Measurements from ENCODE around the gene RNF157. TPM values are rescaled to one million over a fixed set of nuclear protein-coding genes. Genes with fewer than 3 reads are reported as not detected.
"Not testable (repeated sequence)": the region's sequence is repeated elsewhere in the genome, so short reads cannot be mapped to it uniquely, and the experiment has no call there.

Gene RNF157
- total RNA-seq, 1 donor = 0.36 TPM

DNA sequence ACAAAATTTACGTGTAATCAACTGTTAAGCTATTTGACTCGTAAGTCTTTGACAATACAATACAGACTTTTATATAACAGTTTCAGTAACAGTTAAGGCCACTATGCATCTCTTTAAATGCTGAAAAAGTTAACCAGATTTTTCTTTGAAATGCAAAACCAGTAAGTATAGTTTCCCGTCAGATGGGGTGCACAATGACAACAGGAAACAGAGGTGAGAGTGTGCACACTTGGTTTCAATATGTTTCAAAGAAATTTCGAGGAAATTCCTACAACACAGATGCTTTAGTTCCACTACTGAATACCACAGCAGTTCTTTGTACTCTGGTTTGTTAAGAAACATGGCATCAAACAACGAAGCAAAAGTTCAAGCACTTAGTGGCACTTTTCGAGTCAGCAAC, 48.4 kb downstream of the RNF157 start:
- no peak overlapping the region for H3K4me3 ChIP-seq (ENCODE audit: insufficient read depth, low read length)
- H4K20me1 ChIP-seq (ENCODE audit: insufficient read depth, low read length) = no peaks in the 10 kb centered on the region
- H3K27ac ChIP-seq (ENCODE audit: low read depth, low read length) = no peak overlapping the region
- TF ChIP-seq, protein P1, sequence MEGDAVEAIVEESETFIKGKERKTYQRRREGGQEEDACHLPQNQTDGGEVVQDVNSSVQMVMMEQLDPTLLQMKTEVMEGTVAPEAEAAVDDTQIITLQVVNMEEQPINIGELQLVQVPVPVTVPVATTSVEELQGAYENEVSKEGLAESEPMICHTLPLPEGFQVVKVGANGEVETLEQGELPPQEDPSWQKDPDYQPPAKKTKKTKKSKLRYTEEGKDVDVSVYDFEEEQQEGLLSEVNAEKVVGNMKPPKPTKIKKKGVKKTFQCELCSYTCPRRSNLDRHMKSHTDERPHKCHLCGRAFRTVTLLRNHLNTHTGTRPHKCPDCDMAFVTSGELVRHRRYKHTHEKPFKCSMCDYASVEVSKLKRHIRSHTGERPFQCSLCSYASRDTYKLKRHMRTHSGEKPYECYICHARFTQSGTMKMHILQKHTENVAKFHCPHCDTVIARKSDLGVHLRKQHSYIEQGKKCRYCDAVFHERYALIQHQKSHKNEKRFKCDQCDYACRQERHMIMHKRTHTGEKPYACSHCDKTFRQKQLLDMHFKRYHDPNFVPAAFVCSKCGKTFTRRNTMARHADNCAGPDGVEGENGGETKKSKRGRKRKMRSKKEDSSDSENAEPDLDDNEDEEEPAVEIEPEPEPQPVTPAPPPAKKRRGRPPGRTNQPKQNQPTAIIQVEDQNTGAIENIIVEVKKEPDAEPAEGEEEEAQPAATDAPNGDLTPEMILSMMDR (IDR thresholded peaks at IDR 0.05; ENCODE audit: extremely low read depth, low read depth, low read length) = no peak
- H3K79me2 ChIP-seq (ENCODE audit: insufficient read depth, low read length) = no peaks in the 10 kb centered on the region
- H3K27me3 ChIP-seq (ENCODE audit: insufficient read depth, low read length) = peaks cover 21% of the 10 kb centered on the region
- H3K4me1 ChIP-seq (ENCODE audit: insufficient read depth, low read length) = no peaks in the 10 kb centered on the region
- DNase-seq (ENCODE audit: insufficient read length, low spot score, missing footprints) = no peak
- no peak overlapping the region for H3K4me2 ChIP-seq (ENCODE audit: insufficient read depth, low read length)
- no peaks in the 10 kb centered on the region for H3K9me3 ChIP-seq (ENCODE audit: low read depth, low read length)
- no peak overlapping the region for H2AFZ ChIP-seq (ENCODE audit: low read length)
- no peaks in the 10 kb centered on the region for H3K36me3 ChIP-seq (ENCODE audit: insufficient read depth, low read length)

DNA sequence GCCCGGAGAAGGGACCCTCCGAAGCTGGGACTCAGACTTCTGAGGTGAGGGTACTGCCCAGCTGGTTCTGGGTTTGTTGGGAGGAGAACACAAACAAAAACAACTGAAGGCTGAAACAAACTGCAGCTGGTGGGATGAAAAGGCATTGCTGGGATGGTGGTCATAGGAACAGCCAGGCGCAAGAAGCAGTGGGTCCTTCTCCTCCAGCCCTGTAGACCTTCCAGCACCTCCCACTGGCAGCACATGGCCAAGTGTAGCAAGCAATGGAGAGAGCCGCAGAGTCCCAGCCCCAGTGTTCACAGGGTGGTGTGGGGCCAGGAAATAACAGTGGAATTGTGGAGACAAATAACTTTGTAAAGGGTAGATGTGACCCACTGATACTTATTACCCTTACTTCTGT, 50.6 kb downstream of the RNF157 start:
- TF ChIP-seq, protein P1 (IDR thresholded peaks at IDR 0.05; ENCODE audit: extremely low read depth, low read depth, low read length) = no peak
- no peak for DNase-seq (ENCODE audit: insufficient read length, low spot score, missing footprints)
- Histone ChIP-seq H3K4me2 (ENCODE audit: insufficient read depth, low read length) (no peak overlapping the region), H3K4me1 (ENCODE audit: insufficient read depth, low read length) (no peaks in the 10 kb centered on the region), H3K36me3 (ENCODE audit: insufficient read depth, low read length) (no peaks in the 10 kb centered on the region), H3K27me3 (ENCODE audit: insufficient read depth, low read length) (peaks cover 19% of the 10 kb centered on the region), H3K27ac (ENCODE audit: low read depth, low read length) (no peak overlapping the region), H2AFZ (ENCODE audit: low read length) (no peak overlapping the region), H3K79me2 (ENCODE audit: insufficient read depth, low read length) (no peaks in the 10 kb centered on the region), H3K9me3 (ENCODE audit: low read depth, low read length) (no peaks in the 10 kb centered on the region), H3K4me3 (ENCODE audit: insufficient read depth, low read length) (no peak overlapping the region), H4K20me1 (ENCODE audit: insufficient read depth, low read length) (no peaks in the 10 kb centered on the region)

DNA sequence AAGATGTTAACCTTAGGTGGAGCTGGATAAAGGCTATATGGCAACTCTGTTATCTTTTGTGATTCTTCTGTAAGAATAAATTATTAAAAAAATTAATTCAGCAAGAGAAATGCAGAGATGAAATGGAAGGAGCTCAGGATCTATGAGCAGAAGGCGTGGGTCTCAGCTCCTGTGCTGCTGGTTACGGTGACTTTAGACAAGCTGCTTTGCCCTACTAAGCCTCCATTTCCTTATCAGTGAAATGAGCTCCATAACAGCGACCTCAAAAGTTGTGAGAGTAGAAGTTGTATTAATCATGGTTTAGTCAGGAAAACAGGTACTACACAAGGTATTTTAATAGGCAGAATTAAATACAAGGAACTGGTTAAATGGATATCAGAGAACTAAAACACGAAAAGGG, 51.0 kb downstream of the RNF157 start:
- H3K27me3 ChIP-seq (ENCODE audit: insufficient read depth, low read length) = peaks cover 18% of the 10 kb centered on the region
- DNase-seq (ENCODE audit: insufficient read length, low spot score, missing footprints) = no peak
- TF ChIP-seq, protein P1 (IDR thresholded peaks at IDR 0.05; ENCODE audit: extremely low read depth, low read depth, low read length) = no peak
- H3K9me3 ChIP-seq (ENCODE audit: low read depth, low read length) = no peaks in the 10 kb centered on the region
- no peaks in the 10 kb centered on the region for H4K20me1 ChIP-seq (ENCODE audit: insufficient read depth, low read length)
- H3K4me2 ChIP-seq (ENCODE audit: insufficient read depth, low read length) = no peak overlapping the region
- no peaks in the 10 kb centered on the region for H3K79me2 ChIP-seq (ENCODE audit: insufficient read depth, low read length)
- H3K4me3 ChIP-seq (ENCODE audit: insufficient read depth, low read length) = no peak overlapping the region
- H3K4me1 ChIP-seq (ENCODE audit: insufficient read depth, low read length) = no peaks in the 10 kb centered on the region
- H3K36me3 ChIP-seq (ENCODE audit: insufficient read depth, low read length) = no peaks in the 10 kb centered on the region
- H3K27ac ChIP-seq (ENCODE audit: low read depth, low read length) = no peak overlapping the region
- no peak overlapping the region for H2AFZ ChIP-seq (ENCODE audit: low read length)

DNA sequence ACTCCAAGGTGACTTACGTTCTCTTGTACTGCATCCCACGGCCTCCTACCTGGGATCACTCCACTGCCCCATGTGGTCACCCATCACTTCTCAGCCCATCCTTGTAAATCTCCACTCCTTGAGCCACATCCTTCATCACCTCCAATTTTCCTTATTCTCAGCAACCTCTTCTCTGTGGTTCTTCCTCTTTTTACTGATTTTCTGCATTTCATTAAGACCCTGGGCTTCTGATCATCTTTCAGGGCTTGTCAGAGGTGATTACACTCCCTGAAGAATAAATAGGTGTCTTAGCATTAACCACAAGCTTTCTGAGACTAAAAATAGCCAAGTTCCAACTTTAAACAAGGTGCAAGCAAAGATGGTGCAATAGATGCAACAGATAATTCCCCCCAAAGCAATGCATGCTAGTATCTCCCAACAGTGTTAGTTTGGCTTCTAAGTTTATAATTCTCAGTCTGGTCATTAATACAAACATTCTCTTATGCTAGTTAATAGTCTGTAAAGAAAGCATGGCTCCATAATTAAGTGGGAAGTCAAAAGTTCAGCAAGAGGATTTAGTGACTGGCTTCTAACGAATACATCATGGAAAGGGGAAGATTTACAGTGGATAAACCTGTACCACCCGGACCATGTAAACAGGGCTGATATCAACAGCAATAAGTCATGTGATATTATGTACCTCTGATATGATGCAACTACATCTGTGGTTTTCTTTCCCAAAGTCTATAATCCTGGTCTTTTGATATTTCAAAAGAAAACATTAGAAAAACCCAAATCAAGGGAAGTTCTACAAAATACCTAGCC, 51.9 kb downstream of the RNF157 start:
- DNase-seq (ENCODE audit: insufficient read length, low spot score, missing footprints) = no peak

DNA sequence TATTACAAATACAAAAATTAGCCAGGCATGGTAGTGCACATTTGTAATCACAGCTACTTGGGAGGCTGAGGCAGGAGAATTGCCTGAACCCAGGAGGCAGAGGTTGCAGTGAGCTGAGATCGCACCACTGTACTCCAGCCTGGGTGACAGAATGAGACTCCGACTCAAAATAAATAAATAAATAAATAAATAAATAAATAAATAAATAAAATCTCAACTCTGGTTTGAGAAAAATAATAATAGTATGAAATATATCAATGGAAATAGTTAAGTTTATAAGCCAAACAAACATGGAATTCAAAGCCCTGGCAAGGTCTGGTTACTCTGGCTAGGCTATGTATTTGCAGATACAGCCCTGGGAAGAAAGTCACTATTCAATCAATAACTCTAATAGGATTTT, 53.5 kb downstream of the RNF157 start:
- H3K27ac ChIP-seq (ENCODE audit: low read depth, low read length) = not testable (repeated sequence)

More for the DNA sequence above, 51.9 kb downstream of the RNF157 start:
- Histone ChIP-seq H4K20me1 (ENCODE audit: insufficient read depth, low read length) (no peaks in the 10 kb centered on the region), H2AFZ (ENCODE audit: low read length) (no peak overlapping the region), H3K4me2 (ENCODE audit: insufficient read depth, low read length) (no peak overlapping the region), H3K4me3 (ENCODE audit: insufficient read depth, low read length) (no peak overlapping the region), H3K27ac (ENCODE audit: low read depth, low read length) (no peak overlapping the region), H3K4me1 (ENCODE audit: insufficient read depth, low read length) (no peaks in the 10 kb centered on the region), H3K9me3 (ENCODE audit: low read depth, low read length) (no peaks in the 10 kb centered on the region), H3K36me3 (ENCODE audit: insufficient read depth, low read length) (no peaks in the 10 kb centered on the region), H3K79me2 (ENCODE audit: insufficient read depth, low read length) (no peaks in the 10 kb centered on the region), H3K27me3 (ENCODE audit: insufficient read depth, low read length) (peaks cover 15% of the 10 kb centered on the region)
- TF ChIP-seq, protein P1 (IDR thresholded peaks at IDR 0.05; ENCODE audit: extremely low read depth, low read depth, low read length) = no peak

More for the DNA sequence above, 53.5 kb downstream of the RNF157 start:
- H3K4me3 ChIP-seq (ENCODE audit: insufficient read depth, low read length); H3K4me1 ChIP-seq (ENCODE audit: insufficient read depth, low read length); H3K4me2 ChIP-seq (ENCODE audit: insufficient read depth, low read length); H2AFZ ChIP-seq (ENCODE audit: low read length); H3K9me3 ChIP-seq (ENCODE audit: low read depth, low read length); DNase-seq (ENCODE audit: insufficient read length, low spot score, missing footprints); H4K20me1 ChIP-seq (ENCODE audit: insufficient read depth, low read length); H3K36me3 ChIP-seq (ENCODE audit: insufficient read depth, low read length); H3K79me2 ChIP-seq (ENCODE audit: insufficient read depth, low read length): not testable (repeated sequence)
- peaks cover 14% of the 10 kb centered on the region for H3K27me3 ChIP-seq (ENCODE audit: insufficient read depth, low read length)

Measured in osteoblast (primary cell).